ENCODE data around the gene C2orf42.

GRCh38 chr2:70115646-70116442 is 75.0 kb downstream of the C2orf42 start:
- TF ChIP-seq CTCF (IDR thresholded peaks at IDR 0.05; ENCODE audit: low read depth, low read length, poor library complexity, severe bottlenecking) (no peak), EZH2phosphoT487 (IDR thresholded peaks at IDR 0.05; ENCODE audit: borderline replicate concordance, low read length) (no peak)

All from DOHH2 (cell line).